Measurements from ENCODE around the gene ATXN1.
A peak's percentile ranks its signal among the peaks of the same experiment; 100 is the strongest.

The ATXN1 gene

GRCh38 chr6:16673011-16673797 lies 88.1 kb downstream of the ATXN1 start:
- no peak for DNase-seq (ENCODE audit: low read depth)

GRCh38 chr6:16671302-16672289 lies 89.7 kb downstream of the ATXN1 start:
- no peak for DNase-seq (ENCODE audit: low read depth)

- DNase-seq (ENCODE audit: low read depth), result no peak
Observed at GRCh38 chr6:16670617-16671051, 90.6 kb downstream of the ATXN1 start.

GRCh38 chr6:16670183-16670582 lies 91.1 kb downstream of the ATXN1 start:
- no peak for DNase-seq (ENCODE audit: low read depth)

- DNase-seq (ENCODE audit: low read depth), result peak; percentile 50
Observed at GRCh38 chr6:16669227-16669626, 92.0 kb downstream of the ATXN1 start.

GRCh38 chr6:16667509-16667908 lies 93.8 kb downstream of the ATXN1 start:
- DNase-seq (ENCODE audit: low read depth), result no peak

- DNase-seq (ENCODE audit: low read depth), result no peak
Observed at GRCh38 chr6:16665992-16666391, 95.3 kb downstream of the ATXN1 start.

- no peak for DNase-seq (ENCODE audit: low read depth)
Observed at GRCh38 chr6:16665182-16665581, 96.1 kb downstream of the ATXN1 start.

- no peak for DNase-seq (ENCODE audit: low read depth)
Observed at GRCh38 chr6:16663901-16664300, 97.4 kb downstream of the ATXN1 start.

GRCh38 chr6:16660157-16660497 lies 101.1 kb downstream of the ATXN1 start:
- DNase-seq (ENCODE audit: low read depth), result no peak

- DNase-seq (ENCODE audit: low read depth), result no peak
Observed at GRCh38 chr6:16659466-16660156, 101.6 kb downstream of the ATXN1 start.

- DNase-seq (ENCODE audit: low read depth), result no peak
Observed at GRCh38 chr6:16658348-16659034, 102.8 kb downstream of the ATXN1 start.

- no peak for DNase-seq (ENCODE audit: low read depth)
Observed at GRCh38 chr6:16657768-16658167, 103.5 kb downstream of the ATXN1 start.

- DNase-seq (ENCODE audit: low read depth), result no peak
Observed at GRCh38 chr6:16656451-16656850, 104.8 kb downstream of the ATXN1 start.

- DNase-seq (ENCODE audit: low read depth), result no peak
Observed at GRCh38 chr6:16654701-16655100, 106.6 kb downstream of the ATXN1 start.

- DNase-seq (ENCODE audit: low read depth), result no peak
Observed at GRCh38 chr6:16653226-16653625, 108.0 kb downstream of the ATXN1 start.

GRCh38 chr6:16651871-16652270 lies 109.4 kb downstream of the ATXN1 start:
- DNase-seq (ENCODE audit: low read depth), result no peak

GRCh38 chr6:16649890-16650289 lies 111.4 kb downstream of the ATXN1 start:
- DNase-seq (ENCODE audit: low read depth), result no peak

GRCh38 chr6:16649241-16649640 lies 112.0 kb downstream of the ATXN1 start:
- DNase-seq (ENCODE audit: low read depth), result no peak

GRCh38 chr6:16648003-16648402 lies 113.3 kb downstream of the ATXN1 start:
- DNase-seq (ENCODE audit: low read depth), result no peak

- DNase-seq (ENCODE audit: low read depth), result no peak
Observed at GRCh38 chr6:16647422-16647821, 113.8 kb downstream of the ATXN1 start.
